Small intestine (tissue), 7 donors: ENCODE data around the gene ADGRL1. TPM values are rescaled to one million over a fixed set of nuclear protein-coding genes. Genes with fewer than 3 reads are reported as not detected.

ENCODE experiments used
- DNase-seq, 2 donors: peaks; one replicate each; pipeline versions ENCODE4 v3.0.0 to v3.0.0-alpha.2; 2013
- FAIRE-seq: peaks from 2 replicates; lab custom pipeline; 2012; peaks lifted over from hg19 to GRCh38; lab: Jason Lieb, UNC
- H3K27ac ChIP-seq, 3 donors: one replicate each; pipeline ENCODE4 v1.5.1; 2013; ENCODE audit warnings: low read length in 2 of 3, mild to moderate bottlenecking in 2 of 3, control low read depth in 1 of 3, inconsistent platforms in 1 of 3, low read depth in 1 of 3, moderate library complexity in 1 of 3
- H3K27me3 ChIP-seq, 3 donors: one replicate each; pipeline ENCODE4 v1.6.1; 2013; ENCODE audit warnings: low read length in 3 of 3, inconsistent platforms in 1 of 3; ENCODE audit not compliant: control insufficient read depth in 3 of 3, insufficient read depth in 3 of 3
- H3K36me3 ChIP-seq, 3 donors: one replicate each; pipeline ENCODE4 v1.6.1; 2013; ENCODE audit warnings: low read length in 3 of 3, inconsistent platforms in 1 of 3, low read depth in 1 of 3, mild to moderate bottlenecking in 1 of 3, moderate library complexity in 1 of 3; ENCODE audit not compliant: control insufficient read depth in 3 of 3, insufficient read depth in 2 of 3
- H3K4me1 ChIP-seq, 3 donors: one replicate each; pipeline ENCODE4 v1.6.1; 2013; ENCODE audit warnings: low read length in 2 of 3, inconsistent platforms in 1 of 3, low read depth in 1 of 3, mild to moderate bottlenecking in 1 of 3, moderate library complexity in 1 of 3; ENCODE audit not compliant: control insufficient read depth in 3 of 3, insufficient read depth in 2 of 3
- H3K4me3 ChIP-seq, 3 donors: one replicate each; pipeline ENCODE4 v1.5.1; 2013; ENCODE audit warnings: low read length in 3 of 3, control low read depth in 1 of 3, inconsistent platforms in 1 of 3, low read depth in 1 of 3, mild to moderate bottlenecking in 1 of 3, moderate library complexity in 1 of 3
- H3K9me3 ChIP-seq, 2 donors: one replicate each; pipeline ENCODE4 v1.6.1; 2013; ENCODE audit warnings: low read depth in 1 of 2, low read length in 1 of 2; ENCODE audit not compliant: control insufficient read depth in 2 of 2, insufficient read depth in 1 of 2
- WGBS, 3 donors: extraction: QIAGEN DNeasy Blood & Tissue Kit; methylation state at CpG; one replicate each; pipeline ENCODE4 v1.1.7; 2013; 5-methylcytosine and 5-hydroxymethylcytosine counted together
- polyA plus RNA-seq, 4 donors: library from polyadenylated mRNA; stranded (reverse) in 3 of 4; unstranded in 1 of 4; fragments of 200-250 nt in 3 of 4; fragments of 120-200 nt in 1 of 4; gene quantifications; one replicate each; pipeline versions ENCODE4 v1.2.1 to v1.2.3, GENCODE V29; 2013
- donor health status: healthy with polysubstance abuse.
- donor health status: control.
- donor health status: control.
- donor health status: Bipolar disorder and iron deficiency.
- donor health status: healthy.

ADGRL1 gene
- polyA plus RNA-seq, 4 donors: 11.1 to 22.7 (median 15.7) TPM

DNA sequence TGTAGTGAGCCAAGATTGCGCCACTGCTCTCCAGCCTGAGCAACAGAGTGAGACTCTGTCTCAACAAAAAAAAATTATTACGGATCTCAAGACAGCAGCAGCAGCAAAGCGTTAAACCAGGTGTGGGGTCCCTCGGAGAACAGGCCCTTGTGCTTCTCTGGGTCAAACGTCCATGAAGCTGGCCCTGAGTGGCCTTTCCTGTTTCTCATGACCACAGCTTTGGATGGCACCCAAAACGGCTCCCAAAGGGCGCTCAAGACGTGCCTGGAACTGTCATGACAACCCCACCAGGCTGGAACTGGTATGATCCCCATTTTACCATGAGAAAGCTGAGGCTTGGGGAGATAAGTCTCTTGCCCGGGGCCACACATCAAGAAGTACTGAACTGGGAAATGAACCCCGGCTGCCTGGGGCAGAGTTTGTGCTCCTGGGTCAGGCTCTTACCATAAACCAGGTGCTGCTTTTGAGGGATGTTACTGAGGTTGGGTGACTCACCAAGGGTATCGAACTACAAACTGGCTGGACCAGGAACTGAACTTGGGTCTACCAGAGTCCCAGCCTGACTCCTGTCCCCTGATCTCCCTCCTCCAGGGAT lies 103.8 kb downstream of the ADGRL1 start:
- Histone ChIP-seq H3K27me3 (no peaks in the 10 kb centered on the region), H3K4me3 (no peak overlapping the region), H3K4me1 (no peaks in the 10 kb centered on the region), H3K27ac (no peak overlapping the region), H3K36me3 (peaks cover 8 to 79% (median 20%) of the 10 kb centered on the region in 3 donors), H3K9me3 (no peaks in the 10 kb centered on the region)
- DNase-seq (no peak), FAIRE-seq (no peak)
- WGBS, 3 donors: 78 to 92% (median 87%) methylated on average over 11 of the region's 11 CpGs

DNA sequence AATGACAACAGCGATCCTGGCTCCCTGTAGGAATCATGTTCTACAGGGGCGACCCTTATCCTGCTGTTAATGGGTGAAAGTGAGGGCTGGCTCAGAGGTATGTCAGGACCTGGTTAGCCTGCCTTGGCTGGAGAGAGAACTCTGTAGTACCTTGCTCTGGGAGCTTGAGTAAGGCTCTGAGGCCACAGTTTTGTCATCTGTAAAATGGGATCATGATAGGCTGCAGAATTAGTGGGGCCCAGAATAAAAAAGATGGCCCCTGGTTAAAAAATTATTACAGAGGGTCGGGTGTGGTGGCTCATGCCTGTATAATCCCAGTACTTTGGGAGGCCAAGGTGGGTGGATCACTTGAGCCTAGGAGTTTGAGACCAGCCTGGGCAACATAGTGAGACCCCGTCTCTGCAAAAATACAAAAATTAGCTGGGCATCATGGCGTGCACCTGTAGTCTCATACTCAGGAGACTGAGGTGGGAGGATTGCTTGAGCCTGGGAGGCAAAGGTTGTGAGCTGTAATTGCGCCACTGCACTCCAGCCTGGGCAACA lies 104.9 kb downstream of the ADGRL1 start:
- Histone ChIP-seq H3K27ac (no peak overlapping the region), H3K4me3 (no peak overlapping the region), H3K9me3 (no peaks in the 10 kb centered on the region), H3K36me3 (peaks cover 8 to 80% (median 13%) of the 10 kb centered on the region in 3 donors), H3K27me3 (no peaks in the 10 kb centered on the region), H3K4me1 (no peaks in the 10 kb centered on the region)
- no peak for DNase-seq
- WGBS, 3 donors: 92 to 95% (median 94%) methylated on average over 6 of the region's 6 CpGs
- FAIRE-seq: no peak

Other genes with a start within 250 kb of the ADGRL1 start
- 10 to 100 TPM in 1 of 4 donors, 1 to 10 TPM in 3; 3.8 to 16.6 (median 5.5) TPM for gene RFX1, start 199.8 kb downstream of the ADGRL1 start, polyA plus RNA-seq
- gene RLN3, start 178.0 kb downstream of the ADGRL1 start, polyA plus RNA-seq: under 1 TPM in 1 of 4 donors, not detected in 3; 0.68 TPM
- gene IL27RA, start 174.4 kb downstream of the ADGRL1 start, polyA plus RNA-seq: 1 to 10 TPM in 3 of 4 donors, under 1 TPM in 1; 0.45 to 5.6 (median 3.1) TPM
- gene PALM3, start 144.1 kb downstream of the ADGRL1 start, polyA plus RNA-seq: 10 to 100 TPM in 1 of 4 donors, 1 to 10 TPM in 3; 1.6 to 28.2 (median 2.6) TPM
- gene MISP3, start 133.4 kb downstream of the ADGRL1 start, polyA plus RNA-seq: 10 to 100 TPM; 13.0 to 60.4 (median 22.9) TPM
- under 1 TPM in 1 of 4 donors, not detected in 3; 0.07 TPM for gene C19orf67, start 120.4 kb downstream of the ADGRL1 start, polyA plus RNA-seq
- 10 to 100 TPM; 19.7 to 45.4 (median 32.0) TPM for gene SAMD1, start 115.4 kb downstream of the ADGRL1 start, polyA plus RNA-seq
- gene PRKACA, start 88.4 kb downstream of the ADGRL1 start, polyA plus RNA-seq: 10 to 100 TPM; 34.7 to 66.1 (median 44.1) TPM
- 10 to 100 TPM in 2 of 4 donors, 1 to 10 TPM in 2; 3.1 to 26.2 (median 10.3) TPM for gene ASF1B, start 69.6 kb downstream of the ADGRL1 start, polyA plus RNA-seq
- 10 to 100 TPM; 13.6 to 61.9 (median 33.6) TPM for gene ADGRE5, start 175.3 kb upstream of the ADGRL1 start, polyA plus RNA-seq
- gene DDX39A, start 213.2 kb upstream of the ADGRL1 start, polyA plus RNA-seq: 100 to 1,000 TPM in 3 of 4 donors, 10 to 100 TPM in 1; 61.9 to 139 (median 125) TPM
- gene PKN1, start 227.1 kb upstream of the ADGRL1 start, polyA plus RNA-seq: 10 to 100 TPM in 3 of 4 donors, 1 to 10 TPM in 1; 8.9 to 65.3 (median 31.4) TPM